GM19455 (cell line): Measurements from ENCODE around the gene DBP.
A peak's percentile ranks its signal among the peaks of the same experiment; 100 is the strongest.
"Not testable (repeated sequence)": the region's sequence is repeated elsewhere in the genome, so short reads cannot be mapped to it uniquely, and the experiment has no call there.

Source experiments
- ATAC-seq: cut with Tn5 transposase; IDR thresholded peaks from one replicate; pipeline ENCODE4 v1.9.1; 2021; ENCODE audit not compliant: unreplicated experiment

Gene DBP

DNA sequence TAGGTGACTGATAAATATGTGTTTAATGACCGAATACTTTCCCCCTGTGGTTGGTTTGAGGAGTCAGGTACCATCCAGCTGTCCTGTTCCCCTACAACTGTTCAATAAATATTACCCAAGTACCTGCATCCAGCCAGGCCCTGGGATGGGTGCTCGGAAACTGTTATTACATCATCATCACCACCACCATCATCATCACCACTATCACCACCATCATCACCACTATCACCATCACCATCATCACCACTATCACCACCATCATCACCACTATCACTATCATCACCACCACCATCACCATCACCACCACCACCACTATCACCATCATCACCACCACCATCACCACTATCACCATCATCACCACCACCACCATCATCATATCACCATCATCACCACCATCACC, 31.6 kb upstream of the DBP start:
- ATAC-seq, result no peak

DNA sequence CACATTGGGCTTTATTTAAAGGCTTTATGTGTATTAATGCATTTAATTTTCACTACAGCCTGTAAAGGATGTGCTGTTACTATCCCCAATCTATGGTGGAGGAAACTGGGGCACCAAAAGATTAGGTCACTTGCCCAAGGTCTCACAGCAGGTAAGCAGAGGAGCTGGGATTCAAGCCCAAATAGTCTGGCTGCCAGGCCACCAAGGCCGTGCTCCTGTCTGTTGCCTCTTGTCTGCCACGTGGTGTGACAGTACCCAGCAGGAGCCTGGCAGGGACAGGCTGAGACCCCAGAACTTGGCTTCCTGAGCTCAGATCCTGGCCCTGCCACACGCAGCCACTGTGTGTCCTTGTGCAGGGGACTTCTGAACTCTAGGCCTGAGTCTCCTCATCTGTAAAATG, 31.2 kb upstream of the DBP start:
- ATAC-seq, result no peak

DNA sequence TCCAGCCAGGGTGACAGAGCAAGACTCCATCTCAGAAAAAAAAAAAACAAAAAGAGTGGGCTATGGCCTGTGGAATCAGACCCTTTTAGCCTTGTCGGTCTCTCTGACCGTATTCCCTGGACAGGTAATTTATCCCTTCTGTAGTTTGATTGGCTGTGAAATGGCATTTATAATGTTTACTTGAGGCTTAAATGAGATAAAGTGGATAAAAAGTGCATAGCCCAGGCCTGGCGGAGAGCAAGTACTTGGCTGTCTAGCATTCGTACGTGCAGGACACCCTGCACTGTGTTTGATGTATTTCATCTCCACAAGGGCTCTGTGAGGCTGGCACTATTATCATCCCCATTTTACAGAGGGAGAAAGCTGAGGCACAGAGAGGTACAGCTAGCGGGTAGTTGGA, 28.6 kb upstream of the DBP start:
- no peak for ATAC-seq

DNA sequence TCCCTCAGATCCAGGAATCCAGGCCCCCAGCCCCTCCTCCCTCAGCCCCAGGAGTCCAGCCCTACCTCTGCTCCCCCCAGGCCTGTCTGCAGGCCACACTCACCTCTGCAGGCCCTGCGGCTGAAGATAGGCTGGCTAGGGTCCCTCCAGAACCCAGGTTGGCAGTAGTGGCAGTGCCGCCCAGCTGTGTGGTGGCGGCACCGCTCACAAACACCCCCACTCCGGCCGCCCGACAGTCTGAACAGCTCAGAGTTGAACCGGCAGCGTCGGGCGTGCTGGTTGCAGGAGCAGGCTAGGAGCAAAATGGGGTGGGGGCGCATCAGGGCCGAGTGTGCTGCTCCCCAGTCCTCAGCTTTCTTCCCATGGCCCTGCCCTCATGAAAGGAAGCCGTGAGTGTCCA, 27.3 kb upstream of the DBP start:
- ATAC-seq, result no peak

DNA sequence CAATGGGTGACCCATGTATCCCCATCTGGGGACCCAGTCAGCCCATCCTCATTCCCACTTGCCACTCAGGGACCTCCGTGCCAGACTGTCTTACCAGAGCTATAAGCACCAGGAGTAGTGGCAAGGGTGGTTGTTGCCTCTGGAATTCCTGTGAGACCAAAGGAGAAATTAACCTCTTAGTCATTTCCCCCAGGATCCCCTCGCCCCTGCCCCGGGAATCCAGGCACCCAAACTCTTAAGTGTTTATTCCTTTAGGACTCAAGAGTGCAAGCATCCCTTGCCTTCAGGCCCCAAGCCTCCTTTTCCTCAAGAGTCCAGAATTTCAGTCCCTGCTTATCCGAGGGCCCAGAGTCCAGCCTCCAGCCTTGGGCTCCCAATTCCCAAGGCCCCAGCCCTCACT, 26.5 kb upstream of the DBP start:
- ATAC-seq, result no peak

DNA sequence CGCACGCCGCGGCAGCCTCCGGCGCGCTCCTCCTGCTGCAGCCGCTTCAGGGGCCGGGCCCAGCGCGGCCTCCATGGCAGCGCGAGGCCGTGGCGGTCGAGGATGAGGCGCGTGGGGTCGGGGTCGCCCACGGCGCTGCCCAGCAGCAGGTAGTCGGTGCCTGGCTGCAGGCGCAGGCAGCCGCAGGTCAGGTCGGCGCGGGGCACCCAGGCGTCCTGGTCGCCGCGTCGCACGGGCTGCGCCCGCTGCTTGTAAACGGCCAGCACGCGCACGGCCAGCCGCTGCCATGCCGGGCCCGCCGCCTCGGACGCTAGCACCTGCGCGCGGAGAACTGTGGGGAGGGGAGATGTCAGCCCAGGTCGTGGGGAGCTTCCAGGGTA, 24.5 kb upstream of the DBP start:
- no peak for ATAC-seq

DNA sequence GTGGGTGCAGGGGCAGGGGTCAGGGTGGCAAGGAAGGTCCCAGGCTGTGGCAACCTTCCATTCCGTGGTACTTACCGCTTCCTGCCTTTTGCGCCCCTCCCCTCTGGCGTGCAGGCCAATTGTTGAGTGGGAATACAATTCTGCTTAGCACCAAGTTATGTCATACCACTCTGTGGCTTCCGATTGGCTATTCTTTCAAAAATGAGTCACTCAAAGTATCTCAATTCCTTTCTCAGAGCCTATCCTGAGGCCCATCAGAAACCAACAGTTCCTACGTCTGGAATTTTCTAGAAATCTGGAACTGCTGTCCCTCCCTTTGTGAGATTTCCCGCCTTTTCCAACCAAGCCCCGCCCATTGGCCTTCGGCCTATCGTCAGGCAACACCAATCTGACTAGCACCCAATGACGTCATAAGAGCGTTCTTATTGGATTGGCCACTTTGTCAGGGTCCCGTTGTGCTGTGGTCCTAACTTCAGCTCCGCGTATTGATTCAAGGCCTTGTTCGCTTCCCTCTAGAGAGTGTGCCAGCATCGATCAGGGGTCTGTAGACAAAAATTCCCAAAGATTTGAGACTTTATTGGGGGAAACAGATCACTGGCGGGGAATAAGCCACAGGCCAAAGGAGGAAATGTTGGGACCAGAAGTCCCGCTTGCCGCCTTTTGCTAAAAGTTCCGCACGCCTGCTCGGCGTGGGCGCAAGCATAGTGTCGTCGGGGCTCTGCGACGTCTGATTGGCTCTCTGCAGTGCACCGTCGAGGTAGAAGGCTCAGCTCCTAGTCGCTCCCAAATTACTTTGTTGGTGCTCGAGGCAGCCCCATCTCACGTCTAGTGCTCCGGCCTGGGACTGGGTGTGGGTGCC, 23.9 kb upstream of the DBP start:
- ATAC-seq, result peak; percentile 75

DNA sequence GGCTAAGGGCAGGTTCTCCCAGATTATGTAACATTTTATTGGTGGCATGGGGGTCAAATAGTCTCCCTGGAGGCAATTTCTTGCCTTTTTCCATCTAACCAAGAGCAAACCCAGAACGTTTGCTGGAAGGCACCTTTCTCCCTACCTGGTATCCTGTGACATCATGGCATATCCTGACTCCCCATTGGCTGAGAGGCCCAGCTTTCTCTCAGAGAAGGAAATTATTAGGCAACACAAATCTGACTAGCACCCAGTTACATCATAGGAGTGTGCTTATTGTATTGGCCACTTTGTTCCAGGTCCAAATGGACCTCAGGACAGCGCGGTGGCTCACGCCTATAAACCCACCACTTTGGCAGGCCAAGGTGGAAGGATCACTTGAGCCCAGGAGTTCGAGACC, 22.6 kb upstream of the DBP start:
- ATAC-seq, result no peak

DNA sequence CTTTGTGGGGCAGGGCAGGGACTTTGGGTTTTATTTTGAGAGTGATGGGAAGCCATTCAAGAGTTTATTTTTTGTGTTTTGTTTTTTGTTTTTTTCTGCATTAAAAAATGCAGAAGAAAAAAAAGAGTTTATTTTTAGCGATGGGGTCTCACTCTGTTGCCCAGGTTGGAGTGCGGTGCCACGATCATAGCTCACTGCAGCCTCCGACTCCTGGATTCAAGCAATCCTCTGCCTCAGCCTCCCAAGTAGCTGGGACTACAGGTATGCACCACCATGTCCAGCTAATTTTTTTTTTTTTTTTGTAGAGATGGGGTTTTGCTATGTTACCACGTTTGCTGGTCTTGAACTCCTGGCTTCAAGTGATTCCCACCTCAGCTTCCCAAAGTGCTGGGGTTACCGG, 21.3 kb upstream of the DBP start:
- ATAC-seq, result no peak

DNA sequence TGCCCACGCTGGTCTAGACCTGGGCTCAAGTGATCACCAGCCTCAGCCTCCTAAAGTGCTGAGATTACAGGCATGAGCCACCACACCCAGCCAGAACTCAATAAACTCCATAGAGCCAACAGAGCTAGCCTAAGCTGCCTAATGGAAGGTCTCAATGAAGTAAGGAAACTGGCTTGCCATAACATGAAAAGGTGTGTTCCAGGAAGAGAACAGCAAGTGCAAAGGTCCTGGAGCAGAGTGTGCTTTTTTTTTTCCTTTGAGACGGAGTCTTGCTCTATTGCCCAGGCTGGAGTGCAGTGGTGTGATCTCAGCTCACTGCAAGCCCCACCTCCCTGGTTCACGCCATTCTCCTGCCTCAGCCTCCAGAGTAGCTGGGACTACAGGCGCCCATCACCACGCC, 20.6 kb upstream of the DBP start:
- not testable (repeated sequence) for ATAC-seq

DNA sequence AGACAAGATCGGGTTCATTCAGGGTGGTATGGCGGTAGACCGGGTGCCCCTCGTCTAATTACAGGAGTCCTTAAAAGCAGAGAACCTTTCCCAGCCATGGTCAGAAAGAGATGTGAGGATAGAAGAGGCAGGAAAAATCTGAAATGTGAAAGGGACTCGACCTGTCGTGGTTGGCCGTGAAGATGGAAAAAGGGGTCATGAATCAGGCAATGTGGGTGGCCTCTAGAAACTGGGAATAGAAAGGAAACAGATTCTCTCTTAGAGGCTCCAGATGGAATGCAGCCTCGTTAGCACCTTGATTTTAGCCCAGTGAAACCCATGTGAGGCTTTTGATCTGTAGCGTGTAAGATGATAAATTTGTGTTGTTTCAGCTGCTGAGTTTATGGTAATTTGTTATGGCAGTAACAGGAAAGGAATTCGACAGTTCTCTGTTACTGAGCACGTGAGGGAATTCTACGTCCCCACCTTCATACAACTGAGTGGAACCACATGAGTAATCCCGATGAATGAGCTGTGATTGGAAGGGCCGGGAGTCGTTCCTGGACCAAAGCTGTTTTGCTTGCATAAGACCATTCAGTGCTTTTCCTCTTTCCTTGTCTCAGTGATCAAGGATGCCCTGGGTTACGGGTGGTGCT, 19.8 kb upstream of the DBP start:
- ATAC-seq, result no peak

DNA sequence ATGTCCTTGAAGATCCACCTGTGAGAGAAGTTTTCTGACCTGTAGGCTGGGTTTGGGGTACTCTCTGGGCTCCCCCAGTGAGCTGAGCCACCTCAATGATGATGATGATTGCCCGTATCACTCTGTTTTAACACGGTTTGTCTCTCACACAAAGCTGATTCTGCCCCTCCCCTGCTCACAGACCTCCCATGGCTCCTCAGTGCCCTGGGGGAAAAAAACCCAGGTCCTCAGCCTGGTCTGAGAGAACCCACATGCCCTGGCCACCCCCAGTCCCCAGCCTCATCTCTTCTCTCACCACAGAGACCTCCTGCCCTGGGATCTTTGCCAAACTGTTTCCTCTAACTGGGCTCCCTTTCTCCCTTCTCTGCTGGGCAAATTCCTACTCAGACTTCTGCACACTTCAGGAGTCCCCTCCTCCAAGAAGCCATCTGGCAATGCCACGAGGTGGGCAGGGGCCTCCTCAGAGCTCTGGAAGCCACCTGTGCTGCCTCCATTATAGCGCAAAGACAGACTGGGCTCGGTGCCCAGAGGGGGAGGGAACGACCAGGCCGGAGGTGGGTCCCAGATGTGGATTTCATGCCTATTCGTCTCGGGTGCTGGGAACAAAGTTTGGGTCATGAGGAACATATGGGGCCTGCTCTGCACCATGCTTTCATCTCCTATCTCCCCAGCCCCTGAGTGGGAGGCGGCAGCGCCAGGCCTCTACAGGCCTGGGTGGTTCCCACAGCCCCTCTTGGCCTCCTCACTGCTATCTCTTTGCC, 17.3 kb upstream of the DBP start:
- ATAC-seq, result no peak

DNA sequence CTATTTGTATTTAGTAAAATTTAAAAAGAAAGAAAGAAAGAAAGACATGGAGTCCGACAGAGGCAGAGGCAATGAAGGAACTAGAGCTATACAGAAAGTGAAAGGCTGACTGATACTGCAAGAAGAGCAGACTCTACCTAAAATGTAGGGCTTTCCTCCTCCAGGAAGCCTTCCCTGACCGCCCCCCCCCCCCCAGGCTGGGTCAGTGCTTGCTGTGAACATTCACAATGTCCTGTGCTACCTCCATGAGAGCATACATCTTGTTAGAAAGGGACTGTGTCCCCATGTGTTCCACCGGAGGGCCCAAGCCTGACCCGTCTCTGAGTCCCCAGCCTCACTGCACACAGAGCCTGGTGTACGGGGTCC, 14.5 kb upstream of the DBP start:
- no peak for ATAC-seq

DNA sequence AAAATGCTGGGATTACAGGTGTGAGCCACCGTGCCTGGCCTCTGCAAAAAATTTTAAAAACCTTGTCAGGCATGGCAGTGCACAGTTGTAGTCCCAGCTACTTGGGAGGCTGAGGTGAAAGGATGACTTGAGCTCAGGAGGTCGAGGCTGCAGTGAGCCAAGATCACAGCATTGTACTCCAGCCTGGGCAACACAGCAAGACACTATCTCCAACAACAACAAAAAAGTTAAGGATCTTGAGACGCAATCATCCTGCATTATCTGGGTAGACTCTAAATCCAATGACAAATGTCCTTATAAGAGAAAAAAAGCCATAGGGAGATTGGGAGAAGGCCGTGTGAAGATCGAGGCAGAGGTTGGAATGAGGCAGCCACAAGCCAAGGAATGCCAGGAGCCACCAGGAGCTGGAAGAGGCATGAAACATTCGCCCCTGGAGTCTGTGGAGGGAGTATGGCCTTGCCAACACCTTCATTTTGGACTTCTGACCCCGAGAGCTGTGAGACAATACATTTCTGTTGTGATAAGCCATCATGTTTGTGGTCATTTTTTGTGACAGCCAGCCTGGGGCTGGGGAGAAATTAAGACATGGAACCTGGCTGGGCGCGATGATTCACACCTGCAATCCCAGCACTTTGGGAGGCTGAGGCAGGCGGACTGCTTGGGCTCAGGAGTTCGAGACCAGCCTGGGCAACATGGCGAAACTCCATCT, 13.9 kb upstream of the DBP start:
- ATAC-seq, result no peak

DNA sequence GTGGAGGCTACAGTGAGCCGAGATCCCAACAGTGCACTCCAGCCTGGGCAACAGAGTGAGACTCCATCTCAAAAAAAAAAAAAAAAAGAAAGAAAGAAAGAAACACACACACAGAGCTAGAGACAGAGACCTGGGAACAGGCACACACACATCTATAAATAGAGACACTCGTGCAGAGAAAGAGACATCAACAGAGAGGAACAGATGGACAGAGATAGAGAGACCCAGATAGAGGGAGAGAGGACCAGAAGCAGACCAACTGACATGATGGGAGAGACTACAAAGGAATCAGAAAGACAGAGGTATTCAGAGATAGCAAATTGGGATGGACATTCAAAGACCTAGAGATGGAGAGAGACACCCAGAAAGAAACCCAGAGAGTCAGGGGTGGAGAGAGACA, 11.0 kb upstream of the DBP start:
- ATAC-seq, result no peak

DNA sequence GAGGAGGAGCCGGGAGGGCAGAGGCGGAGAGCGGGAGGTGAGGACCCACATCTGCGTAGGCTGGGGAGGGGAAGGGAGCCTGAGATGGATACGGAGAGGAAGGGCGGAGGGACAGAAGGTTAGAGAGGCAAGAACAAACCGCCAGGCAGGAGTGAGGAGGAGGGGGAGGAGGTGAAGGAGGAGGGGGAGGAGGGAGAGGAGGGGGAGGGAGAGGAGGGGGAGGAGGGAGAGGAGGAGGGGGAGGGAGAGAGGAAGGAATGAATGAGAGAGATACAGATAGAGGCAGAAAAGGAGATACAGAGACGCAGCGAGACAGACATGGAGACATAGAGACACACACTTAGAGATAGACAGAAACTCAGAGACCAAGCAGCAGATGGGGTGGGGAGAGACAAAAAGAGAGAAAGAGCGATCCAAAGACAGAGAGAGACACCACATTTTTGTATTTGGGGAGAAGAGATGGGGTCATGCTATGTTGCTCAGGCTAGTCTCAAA, 9.6 kb upstream of the DBP start:
- ATAC-seq, result no peak

DNA sequence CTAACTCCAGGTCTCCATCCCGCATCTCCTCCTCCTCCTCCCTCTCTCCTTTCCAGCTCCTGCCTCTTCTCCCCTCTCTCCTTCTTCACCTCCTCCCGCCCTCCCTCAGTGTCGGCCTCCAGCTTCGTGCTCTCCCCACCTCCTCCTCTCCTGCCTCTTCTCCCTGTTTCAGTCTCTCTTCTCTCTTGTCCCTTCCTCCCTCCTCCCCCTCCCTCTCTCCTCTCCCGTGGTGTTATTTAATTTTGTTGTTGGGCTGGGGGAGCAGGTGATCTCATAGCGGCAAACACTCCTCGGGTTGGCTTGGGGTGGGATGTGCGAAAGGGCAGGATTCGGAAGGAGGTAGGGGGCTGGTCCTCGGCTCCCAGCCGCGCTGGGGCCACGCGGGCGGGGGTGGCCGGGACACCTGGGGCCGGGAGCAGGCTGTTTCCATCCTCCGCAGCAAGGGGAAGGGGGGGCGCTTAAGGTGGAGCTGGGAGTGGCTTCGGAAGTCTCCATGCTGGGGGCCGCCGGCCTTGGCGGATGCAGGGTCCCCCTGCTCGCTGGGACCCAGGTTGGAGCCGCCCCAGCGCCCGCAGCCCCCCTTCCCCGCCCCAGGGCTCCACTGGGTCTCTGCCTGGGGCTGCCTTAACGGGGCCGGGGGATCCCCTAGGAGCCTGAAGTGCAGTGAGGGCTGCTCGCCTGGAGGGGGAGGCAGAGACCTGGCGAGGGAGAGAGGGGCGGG, 9.0 kb upstream of the DBP start, which contains the start of gene CA11:
TSS of gene CA11 (minus strand) at position 187 of the 721 bp plus-strand sequence. CDS start 555 bp downstream, outside the sequence.
- peak; percentile 83 for ATAC-seq

DNA sequence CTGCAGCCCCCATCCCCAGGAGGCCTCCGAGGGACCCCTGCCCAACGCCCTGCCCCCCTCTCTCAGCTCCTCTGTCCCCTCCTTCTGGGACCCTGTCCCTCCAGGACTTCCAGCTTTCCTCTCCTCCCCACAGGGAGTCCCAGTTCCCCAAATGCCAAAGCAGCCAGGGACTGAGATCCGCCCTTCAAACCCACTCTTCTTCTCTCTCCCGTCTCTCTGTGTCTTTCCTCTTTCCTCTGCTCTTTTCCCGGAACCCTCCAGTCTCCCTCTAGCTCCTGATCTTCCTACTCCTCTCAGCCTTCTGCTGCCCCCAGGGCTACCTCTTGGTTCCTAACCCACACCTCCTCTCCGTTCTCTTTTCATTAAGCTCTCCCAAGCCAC, 8.4 kb upstream of the DBP start:
- ATAC-seq, result no peak

DNA sequence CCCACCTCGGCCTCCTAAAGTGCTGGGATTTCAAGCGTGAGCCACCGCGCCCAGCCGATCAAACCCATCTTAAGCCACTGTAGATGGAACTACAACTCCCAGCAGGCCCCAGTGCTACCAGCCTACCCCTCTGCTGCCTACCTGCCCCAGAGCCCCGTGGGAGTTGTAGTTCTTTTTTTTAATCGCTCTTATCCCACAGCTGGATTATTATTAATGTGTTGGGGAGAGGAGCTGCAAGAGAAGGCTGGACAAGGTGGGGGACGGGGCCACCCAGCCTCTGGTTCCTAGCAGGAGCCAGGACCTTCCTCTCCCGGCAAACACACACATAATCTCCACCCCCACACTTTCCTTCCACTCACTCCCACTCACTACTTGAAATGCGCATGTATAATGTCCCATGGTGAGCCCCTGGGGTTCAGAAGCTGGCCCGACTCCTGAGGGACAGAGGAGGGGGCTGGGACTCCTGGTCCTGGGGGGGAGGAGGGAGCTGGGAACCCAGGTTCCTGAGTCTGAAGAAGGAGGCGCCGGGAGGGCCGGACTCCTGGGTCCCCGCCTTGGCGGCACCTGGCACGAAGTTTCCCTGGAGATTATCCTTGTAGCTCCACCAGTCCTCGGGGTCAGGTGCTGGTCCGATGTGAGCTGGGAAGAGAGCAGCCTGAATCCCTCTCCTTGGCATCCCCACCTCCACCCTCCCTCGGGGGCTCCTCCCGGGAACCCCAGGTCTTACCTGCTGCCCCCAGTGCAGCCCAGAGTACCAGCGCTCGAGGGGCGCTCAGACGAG, 7.8 kb upstream of the DBP start:
- no peak for ATAC-seq

DNA sequence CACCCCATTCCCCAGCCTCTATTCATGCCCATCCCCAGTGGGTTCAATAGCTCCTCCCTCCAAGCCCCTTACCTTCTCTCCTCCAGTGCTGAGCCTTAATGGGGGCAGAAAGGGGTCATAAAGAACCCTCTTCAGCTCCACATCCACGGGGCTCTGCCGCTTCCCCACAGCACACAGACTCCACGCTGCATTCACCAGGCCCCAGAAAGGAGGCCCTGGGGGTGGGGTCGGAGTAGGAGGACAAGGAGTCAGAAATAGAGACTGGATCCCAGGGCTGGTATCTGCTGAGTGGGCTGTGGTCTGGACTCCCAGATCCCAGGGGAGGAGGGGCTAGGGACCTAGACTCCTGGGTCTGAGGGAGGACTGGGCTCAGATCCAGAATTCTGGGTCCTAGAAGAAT, 7.2 kb upstream of the DBP start:
- ATAC-seq, result no peak
